K562 (cell line): ENCODE data around the gene RPS6KA2. TPM values are rescaled to one million over a fixed set of nuclear protein-coding genes. Genes with fewer than 3 reads are reported as not detected.
"Not testable (repeated sequence)": the region's sequence is repeated elsewhere in the genome, so short reads cannot be mapped to it uniquely, and the experiment has no call there.

Experiments used
- ATAC-seq: fragments of 200-7000 bp; cut with Tn5 transposase; 3 replicates; pipeline ENCODE4 v1.9.1; 2020; ENCODE audit warnings: moderate library complexity
- BruUV-seq: library from RNA; stranded (reverse); fragments of 400-500 nt; replicated peaks from 2 replicates; lab custom pipeline; 2021; lab: Mats Ljungman, UMichigan
- CTCF ChIA-PET: fragments of 300-600 bp; formaldehyde crosslinking; extraction: SDS; loops from one replicate; lab custom pipeline; 2021; ENCODE audit warnings: low intra/inter-chr PET ratio; lab: Yijun Ruan, JAX
- POLR2A ChIA-PET: fragments of 300-600, 350-650 bp; sonication (Branson Sonifier 250); formaldehyde crosslinking; extraction: SDS; loops from one replicate; lab custom pipeline; 2021; ENCODE audit warnings: antibody characterized with exemption, inconsistent platforms; lab: Yijun Ruan, JAX
- DNase-seq, 4 experiments: peaks; one replicate each; pipeline versions ENCODE4 v3.0.0 to v3.0.0-alpha.2; 2011 to 2018; ENCODE audit warnings: low spot score in 3 of 4, mixed read lengths in 3 of 4; ENCODE audit errors: extremely low read depth in 1 of 4
- FAIRE-seq: peaks from 2 replicates; lab custom pipeline; 2011; peaks lifted over from hg19 to GRCh38; lab: Jason Lieb, UNC
- H2AFZ ChIP-seq: 2 replicates; pipeline ENCODE4 v1.6.0; 2011; ENCODE audit warnings: low read depth, low read length, control low read depth, inconsistent platforms
- H3K27ac ChIP-seq: fragments of 200-600 bp; 3 replicates; pipeline ENCODE4 v1.8.0; 2011; ENCODE audit warnings: low read depth, mild to moderate bottlenecking, control low read depth, inconsistent platforms, low read length, moderate library complexity, mixed read lengths; ENCODE audit errors: extremely low read depth
- H3K27me3 ChIP-seq, 2 experiments: fragments of 300-600 bp in 1 of 2; 2 replicates in 1 of 2; 3 replicates in 1 of 2; pipeline versions ENCODE4 v1.6.0 to v1.8.0; 2011; ENCODE audit warnings: inconsistent platforms in 2 of 2, low read length in 2 of 2, mild to moderate bottlenecking in 1 of 2, mixed read lengths in 1 of 2, moderate library complexity in 1 of 2; ENCODE audit not compliant: control insufficient read depth in 2 of 2, insufficient read depth in 2 of 2
- H3K36me3 ChIP-seq: fragments of 300-600 bp; 3 replicates; pipeline ENCODE4 v1.8.0; 2011; ENCODE audit warnings: mild to moderate bottlenecking, low read length, inconsistent platforms; ENCODE audit not compliant: control insufficient read depth, insufficient read depth
- H3K4me1 ChIP-seq, 2 experiments: fragments of 200-600 bp in 1 of 2; replicated peaks in 1 of 2; 2 replicates in 1 of 2; 3 replicates in 1 of 2; pipeline versions ENCODE4 v1.5.1 to v1.8.0; 2011; ENCODE audit warnings: inconsistent platforms in 2 of 2, low read length in 2 of 2, mild to moderate bottlenecking in 1 of 2, mixed read lengths in 1 of 2, moderate library complexity in 1 of 2; ENCODE audit not compliant: control insufficient read depth in 2 of 2, insufficient read depth in 2 of 2
- H3K4me2 ChIP-seq: 2 replicates; pipeline ENCODE4 v1.6.1; 2011; ENCODE audit warnings: low read length, control low read depth, inconsistent platforms, mixed read lengths; ENCODE audit not compliant: insufficient read depth
- H3K4me3 ChIP-seq: fragments of 200-600 bp; sonication (generic), shearing (Covaris generic); 2 replicates; pipeline ENCODE4 v1.5.1; 2016; ENCODE audit warnings: control low read depth, inconsistent platforms
- H3K79me2 ChIP-seq: fragments of 200-600 bp; 3 replicates; pipeline ENCODE4 v1.8.0; 2011; ENCODE audit warnings: low read length, inconsistent platforms; ENCODE audit not compliant: control insufficient read depth, insufficient read depth
- H3K9ac ChIP-seq, 2 experiments: 2 replicates each; pipeline versions ENCODE4 v1.6.0 to v1.6.1; 2011; ENCODE audit warnings: low read depth in 2 of 2, low read length in 2 of 2, control low read depth in 1 of 2, inconsistent platforms in 1 of 2, mild to moderate bottlenecking in 1 of 2, mixed read lengths in 1 of 2; ENCODE audit not compliant: insufficient read depth in 1 of 2
- H3K9me1 ChIP-seq: one replicate; pipeline ENCODE4 v1.6.0; 2011; ENCODE audit warnings: inconsistent platforms, mild to moderate bottlenecking, low read length, moderate library complexity; ENCODE audit not compliant: control insufficient read depth, insufficient read depth
- H3K9me3 ChIP-seq: replicated peaks from 2 replicates; pipeline ENCODE4 v1.5.1; 2011; ENCODE audit warnings: low read depth, low read length, inconsistent platforms; ENCODE audit not compliant: control insufficient read depth, insufficient read depth
- H4K20me1 ChIP-seq: replicated peaks from 2 replicates; pipeline ENCODE4 v1.6.1; 2011; ENCODE audit warnings: low read length, inconsistent platforms, mixed read lengths; ENCODE audit not compliant: control insufficient read depth, insufficient read depth
- ADNP ChIP-seq: fragments of 200-800 bp; sonication (Bioruptor generic); IDR thresholded peaks from 2 replicates; pipeline ENCODE4 v1.6.1; 2016; ENCODE audit warnings: missing genetic modification characterization, missing compliant biosample characterization
- ARNT ChIP-seq, 2 experiments: fragments of 450-650 bp; IDR thresholded peaks; 2 replicates each; pipeline ENCODE4 v1.6.1; 2016; ENCODE audit warnings: mild to moderate bottlenecking in 1 of 2
- BRF1 ChIP-seq: IDR thresholded peaks from 3 replicates; pipeline ENCODE4 v1.6.1; 2011; ENCODE audit warnings: borderline replicate concordance, mild to moderate bottlenecking; ENCODE audit not compliant: insufficient read length; ENCODE audit errors: extremely low read depth
- CHD1 ChIP-seq: fragments of 200-600 bp; sonication (generic); IDR thresholded peaks from one replicate; pipeline ENCODE4 v1.6.1; 2012; ENCODE audit warnings: mild to moderate bottlenecking, moderate library complexity, low read length, inconsistent platforms
- NBN ChIP-seq: fragments of 450-650 bp; IDR thresholded peaks from 2 replicates; pipeline ENCODE4 v1.6.1; 2016; ENCODE audit warnings: low read depth, mild to moderate bottlenecking
- ZBTB1 ChIP-seq: sonication (generic); formaldehyde crosslinking; IDR thresholded peaks from 2 replicates; pipeline ENCODE4 v1.8.1; 2023; ENCODE audit warnings: missing genetic modification reagents, low read depth, mild to moderate bottlenecking, borderline replicate concordance
- ZNF23 ChIP-seq: fragments of 250-450 bp; sonication (Bioruptor Pico); IDR thresholded peaks from 2 replicates; pipeline ENCODE4 v1.4.0; 2020; ENCODE audit warnings: mild to moderate bottlenecking
- ZNF707 ChIP-seq: fragments of 250-450 bp; sonication (Bioruptor Pico); conservative IDR thresholded peaks from 2 replicates; pipeline ENCODE4 v1.8.0; 2022; ENCODE audit warnings: inconsistent platforms, mild to moderate bottlenecking, moderate library complexity
- WGBS: fragments of 100-300 bp; shearing (Covaris generic); methylation state at CpG from one replicate; pipeline ENCODE4 v1.1.6; 2016; ENCODE audit warnings: low coverage, mixed read lengths; ENCODE audit not compliant: insufficient coverage; ENCODE audit errors: missing lambda C conversion rate; 5-methylcytosine and 5-hydroxymethylcytosine counted together
- in situ Hi-C: fragments of 300-500 bp; cut with MboI; formaldehyde crosslinking; loops from 4 replicates; pipeline ENCODE4 v1.15.0; 2018; ENCODE audit warnings: inconsistent platforms, mixed read lengths
- intact Hi-C: fragments of 100-400 bp; cut with micrococcal nuclease; formaldehyde crosslinking; loops from 2 replicates; pipeline ENCODE4 v1.14.2; 2022
- polyA plus RNA-seq, 8 experiments: library from polyadenylated mRNA; depleted of rRNA in 4 of 8; stranded (reverse) in 5 of 8; unstranded in 3 of 8; fragments of >200 nt; fragmentation: Nextera tagmentation in 2 of 8; fragmentation: Illumina TruSeq in 1 of 8; extraction: Ambion mirVana in 2 of 8; extraction: Trizol in 1 of 8; gene quantifications; 2 replicates each; pipeline versions ENCODE4 v1.2.1 to v1.2.3, GENCODE V29; 2011 to 2014; ENCODE audit warnings: inconsistent platforms in 1 of 8, missing spikeins in 1 of 8
- total RNA-seq, 7 experiments: library from RNA; depleted of rRNA in 6 of 7; stranded (reverse); fragments of >200 nt in 6 of 7; fragmentation: Illumina TruSeq in 2 of 7; extraction: Trizol in 2 of 7; gene quantifications; 2 replicates each; pipeline versions ENCODE4 v1.2.1 to v1.2.3, GENCODE V29; 2011 to 2021; ENCODE audit warnings: low replicate concordance in 1 of 7
- TF ChIP-seq, protein P1 (sequence below): IDR thresholded peaks from 3 replicates; pipeline ENCODE4 v1.6.1; 2011; ENCODE audit warnings: borderline replicate concordance, mild to moderate bottlenecking, moderate library complexity; ENCODE audit not compliant: insufficient read length; ENCODE audit errors: extremely low read depth
- TF ChIP-seq, protein P2 (sequence below): sonication (generic); formaldehyde crosslinking; IDR thresholded peaks from 2 replicates; pipeline ENCODE4 v1.8.0; 2022; ENCODE audit warnings: mild to moderate bottlenecking, missing genetic modification reagents, borderline replicate concordance

RPS6KA2 gene
- total and polyA plus RNA-seq, 9 of the 15 experiments (the other 6 are each of a cell fraction or from before 2014, with no cell fraction given): 0.29 to 1.00 (median 0.53) TPM

DNA sequence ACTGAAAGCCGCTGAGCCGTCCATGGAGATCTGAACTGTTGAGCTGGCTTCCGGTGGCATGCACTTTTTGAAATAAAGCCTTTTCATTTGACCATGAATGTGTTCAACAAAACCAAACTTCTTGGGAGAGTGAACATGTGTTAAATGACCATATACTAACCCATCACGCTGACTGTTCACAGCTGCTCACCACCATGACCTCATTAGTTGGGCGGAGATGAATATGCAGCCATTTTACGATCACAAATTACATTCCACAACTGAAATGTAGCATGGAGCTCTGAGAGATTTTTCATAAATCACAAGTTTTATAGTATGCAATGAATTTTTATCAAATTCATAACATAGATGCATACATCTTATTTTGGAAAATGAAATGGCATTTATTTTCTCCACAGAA, 44.8 kb downstream of the RPS6KA2 start:
- no peaks in the 10 kb centered on the region for H3K36me3 ChIP-seq
- no peaks in the 10 kb centered on the region for H4K20me1 ChIP-seq
- no peak for DNase-seq
- TF ChIP-seq, protein P1, sequence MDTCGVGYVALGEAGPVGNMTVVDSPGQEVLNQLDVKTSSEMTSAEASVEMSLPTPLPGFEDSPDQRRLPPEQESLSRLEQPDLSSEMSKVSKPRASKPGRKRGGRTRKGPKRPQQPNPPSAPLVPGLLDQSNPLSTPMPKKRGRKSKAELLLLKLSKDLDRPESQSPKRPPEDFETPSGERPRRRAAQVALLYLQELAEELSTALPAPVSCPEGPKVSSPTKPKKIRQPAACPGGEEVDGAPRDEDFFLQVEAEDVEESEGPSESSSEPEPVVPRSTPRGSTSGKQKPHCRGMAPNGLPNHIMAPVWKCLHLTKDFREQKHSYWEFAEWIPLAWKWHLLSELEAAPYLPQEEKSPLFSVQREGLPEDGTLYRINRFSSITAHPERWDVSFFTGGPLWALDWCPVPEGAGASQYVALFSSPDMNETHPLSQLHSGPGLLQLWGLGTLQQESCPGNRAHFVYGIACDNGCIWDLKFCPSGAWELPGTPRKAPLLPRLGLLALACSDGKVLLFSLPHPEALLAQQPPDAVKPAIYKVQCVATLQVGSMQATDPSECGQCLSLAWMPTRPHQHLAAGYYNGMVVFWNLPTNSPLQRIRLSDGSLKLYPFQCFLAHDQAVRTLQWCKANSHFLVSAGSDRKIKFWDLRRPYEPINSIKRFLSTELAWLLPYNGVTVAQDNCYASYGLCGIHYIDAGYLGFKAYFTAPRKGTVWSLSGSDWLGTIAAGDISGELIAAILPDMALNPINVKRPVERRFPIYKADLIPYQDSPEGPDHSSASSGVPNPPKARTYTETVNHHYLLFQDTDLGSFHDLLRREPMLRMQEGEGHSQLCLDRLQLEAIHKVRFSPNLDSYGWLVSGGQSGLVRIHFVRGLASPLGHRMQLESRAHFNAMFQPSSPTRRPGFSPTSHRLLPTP: no peak
- no peak for TF ChIP-seq ADNP (tag)
- no peak for TF ChIP-seq NBN
- no peak for TF ChIP-seq ZBTB1
- TF ChIP-seq ZNF707 (CRISPR knock-in tag): no peak
- TF ChIP-seq ZNF23 (CRISPR knock-in tag): no peak
- TF ChIP-seq, protein P2, sequence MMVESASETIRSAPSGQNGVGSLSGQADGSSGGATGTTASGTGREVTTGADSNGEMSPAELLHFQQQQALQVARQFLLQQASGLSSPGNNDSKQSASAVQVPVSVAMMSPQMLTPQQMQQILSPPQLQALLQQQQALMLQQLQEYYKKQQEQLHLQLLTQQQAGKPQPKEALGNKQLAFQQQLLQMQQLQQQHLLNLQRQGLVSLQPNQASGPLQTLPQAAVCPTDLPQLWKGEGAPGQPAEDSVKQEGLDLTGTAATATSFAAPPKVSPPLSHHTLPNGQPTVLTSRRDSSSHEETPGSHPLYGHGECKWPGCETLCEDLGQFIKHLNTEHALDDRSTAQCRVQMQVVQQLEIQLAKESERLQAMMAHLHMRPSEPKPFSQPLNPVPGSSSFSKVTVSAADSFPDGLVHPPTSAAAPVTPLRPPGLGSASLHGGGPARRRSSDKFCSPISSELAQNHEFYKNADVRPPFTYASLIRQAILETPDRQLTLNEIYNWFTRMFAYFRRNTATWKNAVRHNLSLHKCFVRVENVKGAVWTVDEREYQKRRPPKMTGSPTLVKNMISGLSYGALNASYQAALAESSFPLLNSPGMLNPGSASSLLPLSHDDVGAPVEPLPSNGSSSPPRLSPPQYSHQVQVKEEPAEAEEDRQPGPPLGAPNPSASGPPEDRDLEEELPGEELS (CRISPR knock-in tag): no peak
- TF ChIP-seq BRF1: no peak
- no peak for TF ChIP-seq CHD1
- TF ChIP-seq ARNT (IDR thresholded peaks at IDR 0.05): no peak
- TF ChIP-seq, all 486 proteins: peak for 0
- Histone ChIP-seq H3K4me3 (no peak overlapping the region), H3K27ac (no peak overlapping the region), H3K9me1 (no peaks in the 10 kb centered on the region), H3K4me1 (no peaks in the 10 kb centered on the region), H2AFZ (no peak overlapping the region), H3K27me3 (peaks cover 5 to 32% of the 10 kb centered on the region in 2 experiments; a peak in 2 of 5 replicates), H3K79me2 (no peaks in the 10 kb centered on the region), H3K9ac (no peak overlapping the region), H3K9me3 (no peaks in the 10 kb centered on the region), H3K4me2 (no peak overlapping the region)
- in situ Hi-C loops (no loop called here), intact Hi-C loops (no loop called here)
- no peak for FAIRE-seq
- WGBS: 7% methylated on average over 6 of the region's 6 CpGs
- ChIA-PET CTCF (no interaction called here), POLR2A (interaction anchor here (0.7 to 1.8 kb wide), 3 partner anchors 10 to 97 kb away, joined by 3 to 4 read pairs (median 3); no protein-coding TSS in a partner anchor)
- no TSS peak for BruUV-seq
- no peak for ATAC-seq

DNA sequence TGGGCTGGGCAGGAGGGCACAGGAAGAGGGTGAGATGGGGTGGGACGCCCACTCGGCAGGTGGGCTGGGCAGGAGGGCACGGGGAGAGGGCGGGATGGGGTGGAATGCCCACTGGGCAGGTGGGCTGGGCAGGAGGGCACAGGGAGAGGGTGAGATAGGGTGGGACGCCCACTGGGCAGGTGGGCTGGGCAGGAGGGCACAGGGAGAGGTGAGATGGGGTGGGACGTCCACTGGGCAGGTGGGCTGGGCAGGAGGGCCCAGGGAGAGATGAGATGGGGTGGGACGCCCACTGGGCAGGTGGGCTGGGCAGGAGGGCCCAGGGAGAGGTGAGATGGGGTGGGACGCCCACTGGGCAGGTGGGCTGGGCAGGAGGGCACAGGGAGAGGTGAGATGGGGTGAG, 45.2 kb downstream of the RPS6KA2 start:
- H3K4me3 ChIP-seq, DNase-seq, H3K9me1 ChIP-seq, H2AFZ ChIP-seq, H3K4me2 ChIP-seq, H3K27ac ChIP-seq, BruUV-seq, H3K79me2 ChIP-seq, FAIRE-seq, CTCF ChIA-PET, in situ Hi-C loops, ATAC-seq, H3K9me3 ChIP-seq, H3K4me1 ChIP-seq, intact Hi-C loops, H3K9ac ChIP-seq, H3K36me3 ChIP-seq, H4K20me1 ChIP-seq: not testable (repeated sequence)
- POLR2A ChIA-PET: interaction anchor here (0.7 to 1.6 kb wide), 2 partner anchors 10 to 96 kb away, joined by 3 to 4 read pairs; no protein-coding TSS in a partner anchor
- 0% methylated on average over 6 of the region's 8 CpGs for WGBS
- H3K27me3 ChIP-seq: peaks cover 5 to 32% of the 10 kb centered on the region in 2 experiments; a peak in 2 of 5 replicates
